ENCODE results near the gene ARID3A.
"Not testable (repeated sequence)": the region's sequence is repeated elsewhere in the genome, so short reads cannot be mapped to it uniquely, and the experiment has no call there.

ARID3A gene

GRCh38 chr19:1018932-1019615 lies 93.2 kb downstream of the ARID3A start:
- FAIRE-seq (no peak), DNase-seq (ENCODE audit: insufficient read length, low spot score) (no peak)
- no peak for TF ChIP-seq CTCF (IDR thresholded peaks at IDR 0.05; ENCODE audit: insufficient read depth, missing control alignments)

GRCh38 chr19:1019616-1019961 lies 93.8 kb downstream of the ARID3A start:
- DNase-seq (ENCODE audit: insufficient read length, low spot score) (no peak), FAIRE-seq (no peak)
- TF ChIP-seq CTCF (IDR thresholded peaks at IDR 0.05; ENCODE audit: insufficient read depth, missing control alignments) = no peak

GRCh38 chr19:1019980-1020867 lies 94.4 kb downstream of the ARID3A start:
- DNase-seq (ENCODE audit: insufficient read length, low spot score) (no peak), FAIRE-seq (no peak)
- no peak for TF ChIP-seq CTCF (IDR thresholded peaks at IDR 0.05; ENCODE audit: insufficient read depth, missing control alignments)

GRCh38 chr19:1020868-1021425 lies 95.1 kb downstream of the ARID3A start, which contains the start of gene TMEM259:
TSS of gene TMEM259 (minus strand) at chr19:1021123. CDS start at chr19:1020996, 127 bp downstream.
- TF ChIP-seq CTCF (IDR thresholded peaks at IDR 0.05; ENCODE audit: insufficient read depth, missing control alignments) = no peak
- FAIRE-seq = no peak
- peak; percentile 96 for DNase-seq (ENCODE audit: insufficient read length, low spot score)

- FAIRE-seq; DNase-seq (ENCODE audit: insufficient read length, low spot score): not testable (repeated sequence)
These were observed 98.0 kb downstream of the ARID3A start for GRCh38 chr19:1023883-1024188.

GRCh38 chr19:1025080-1025479 lies 99.2 kb downstream of the ARID3A start:
- DNase-seq (ENCODE audit: insufficient read length, low spot score) = not testable (repeated sequence)

More at GRCh38 chr19:1025080-1025479, 99.2 kb downstream of the ARID3A start:
- not testable (repeated sequence) for FAIRE-seq
